ENCODE results near the gene CXCL8.
A peak's percentile ranks its signal among the peaks of the same experiment; 100 is the strongest.

GRCh38 chr4:73721909-73722308 lies 18.5 kb upstream of the CXCL8 start:
- peak in 1 of 2 experiments; percentile 84; a peak in 2 of 4 replicates for TF ChIP-seq EP300 (IDR thresholded peaks at IDR 0.05; ENCODE audit: borderline replicate concordance in 1 of 2, low read depth in 1 of 2, low read length in 1 of 2)
- TF ChIP-seq, protein P1, sequence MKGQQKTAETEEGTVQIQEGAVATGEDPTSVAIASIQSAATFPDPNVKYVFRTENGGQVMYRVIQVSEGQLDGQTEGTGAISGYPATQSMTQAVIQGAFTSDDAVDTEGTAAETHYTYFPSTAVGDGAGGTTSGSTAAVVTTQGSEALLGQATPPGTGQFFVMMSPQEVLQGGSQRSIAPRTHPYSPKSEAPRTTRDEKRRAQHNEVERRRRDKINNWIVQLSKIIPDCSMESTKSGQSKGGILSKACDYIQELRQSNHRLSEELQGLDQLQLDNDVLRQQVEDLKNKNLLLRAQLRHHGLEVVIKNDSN (IDR thresholded peaks at IDR 0.05; ENCODE audit: borderline replicate concordance, low read depth) = no peak
- no peak for TF ChIP-seq MAX (IDR thresholded peaks at IDR 0.05; ENCODE audit: low read depth)
- TF ChIP-seq, protein P2, sequence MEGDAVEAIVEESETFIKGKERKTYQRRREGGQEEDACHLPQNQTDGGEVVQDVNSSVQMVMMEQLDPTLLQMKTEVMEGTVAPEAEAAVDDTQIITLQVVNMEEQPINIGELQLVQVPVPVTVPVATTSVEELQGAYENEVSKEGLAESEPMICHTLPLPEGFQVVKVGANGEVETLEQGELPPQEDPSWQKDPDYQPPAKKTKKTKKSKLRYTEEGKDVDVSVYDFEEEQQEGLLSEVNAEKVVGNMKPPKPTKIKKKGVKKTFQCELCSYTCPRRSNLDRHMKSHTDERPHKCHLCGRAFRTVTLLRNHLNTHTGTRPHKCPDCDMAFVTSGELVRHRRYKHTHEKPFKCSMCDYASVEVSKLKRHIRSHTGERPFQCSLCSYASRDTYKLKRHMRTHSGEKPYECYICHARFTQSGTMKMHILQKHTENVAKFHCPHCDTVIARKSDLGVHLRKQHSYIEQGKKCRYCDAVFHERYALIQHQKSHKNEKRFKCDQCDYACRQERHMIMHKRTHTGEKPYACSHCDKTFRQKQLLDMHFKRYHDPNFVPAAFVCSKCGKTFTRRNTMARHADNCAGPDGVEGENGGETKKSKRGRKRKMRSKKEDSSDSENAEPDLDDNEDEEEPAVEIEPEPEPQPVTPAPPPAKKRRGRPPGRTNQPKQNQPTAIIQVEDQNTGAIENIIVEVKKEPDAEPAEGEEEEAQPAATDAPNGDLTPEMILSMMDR (IDR thresholded peaks at IDR 0.05) = no peak
